Measurements from ENCODE around the gene NOS2.

DNA sequence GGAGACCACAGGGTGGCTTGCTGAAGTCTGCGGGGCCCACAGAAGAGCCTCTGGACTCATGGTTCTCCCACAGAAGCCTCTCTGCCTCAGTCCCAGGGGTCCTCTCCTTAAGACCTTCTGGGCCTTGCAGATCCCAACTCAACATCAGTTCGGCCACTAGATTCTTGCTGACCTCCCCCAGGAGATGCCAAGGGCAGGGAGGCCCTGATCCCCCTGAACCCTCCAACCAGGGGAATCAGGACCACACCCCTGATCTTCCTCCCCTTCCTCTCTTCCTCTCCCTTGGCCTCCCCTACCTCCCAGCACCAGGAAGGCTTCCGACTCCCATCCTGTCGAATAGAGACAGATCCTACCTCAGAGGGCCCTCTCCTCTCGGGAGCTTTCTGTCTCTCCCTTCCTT, 53.4 kb downstream of the NOS2 start:
- TF ChIP-seq, protein P1, sequence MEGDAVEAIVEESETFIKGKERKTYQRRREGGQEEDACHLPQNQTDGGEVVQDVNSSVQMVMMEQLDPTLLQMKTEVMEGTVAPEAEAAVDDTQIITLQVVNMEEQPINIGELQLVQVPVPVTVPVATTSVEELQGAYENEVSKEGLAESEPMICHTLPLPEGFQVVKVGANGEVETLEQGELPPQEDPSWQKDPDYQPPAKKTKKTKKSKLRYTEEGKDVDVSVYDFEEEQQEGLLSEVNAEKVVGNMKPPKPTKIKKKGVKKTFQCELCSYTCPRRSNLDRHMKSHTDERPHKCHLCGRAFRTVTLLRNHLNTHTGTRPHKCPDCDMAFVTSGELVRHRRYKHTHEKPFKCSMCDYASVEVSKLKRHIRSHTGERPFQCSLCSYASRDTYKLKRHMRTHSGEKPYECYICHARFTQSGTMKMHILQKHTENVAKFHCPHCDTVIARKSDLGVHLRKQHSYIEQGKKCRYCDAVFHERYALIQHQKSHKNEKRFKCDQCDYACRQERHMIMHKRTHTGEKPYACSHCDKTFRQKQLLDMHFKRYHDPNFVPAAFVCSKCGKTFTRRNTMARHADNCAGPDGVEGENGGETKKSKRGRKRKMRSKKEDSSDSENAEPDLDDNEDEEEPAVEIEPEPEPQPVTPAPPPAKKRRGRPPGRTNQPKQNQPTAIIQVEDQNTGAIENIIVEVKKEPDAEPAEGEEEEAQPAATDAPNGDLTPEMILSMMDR (IDR thresholded peaks at IDR 0.05; ENCODE audit: insufficient read depth, low read length, poor library complexity, severe bottlenecking) = no peak
- no peak for TF ChIP-seq EZH2phosphoT487 (conservative IDR thresholded peaks at IDR 0.05; ENCODE audit: low read length)

Measured in SU-DHL-6 (cell line).